Spleen (tissue), 7 donors: ENCODE results near the gene NLGN4X.

Source experiments
- POLR2A ChIP-seq, 3 donors: fragments of 450-650 bp; IDR thresholded peaks; one replicate each; pipeline ENCODE4 v1.5.1; 2017; ENCODE audit warnings: antibody characterized with exemption in 3 of 3, mild to moderate bottlenecking in 1 of 3
- POLR2AphosphoS5 ChIP-seq, 3 donors: sonication (generic); formaldehyde crosslinking; IDR thresholded peaks; one replicate each; pipeline ENCODE4 v1.5.1; 2017; ENCODE audit warnings: antibody characterized with exemption in 3 of 3
- TF ChIP-seq, protein P1 (sequence below), 11 experiments: fragments of 200-600 bp in 7 of 11; fragments of 450-650 bp in 4 of 11; sonication (generic) in 4 of 11; IDR thresholded peaks in 8 of 11; conservative IDR thresholded peaks in 3 of 11; 1 replicate in 7 of 11; 2 replicates in 4 of 11; pipeline versions ENCODE4 v1.4.0 to v1.8.0; 2016 to 2021; ENCODE audit warnings: antibody characterized with exemption in 11 of 11, inconsistent platforms in 4 of 11, mild to moderate bottlenecking in 1 of 11
- donor health status: DM: no; HTN: no; CAD: no; lungs with moderate emphysema.
- donor health status: DM: no; HTN: no; CAD: no.
- donor health status: DM: no; HTN: no; CAD: no.

DNA sequence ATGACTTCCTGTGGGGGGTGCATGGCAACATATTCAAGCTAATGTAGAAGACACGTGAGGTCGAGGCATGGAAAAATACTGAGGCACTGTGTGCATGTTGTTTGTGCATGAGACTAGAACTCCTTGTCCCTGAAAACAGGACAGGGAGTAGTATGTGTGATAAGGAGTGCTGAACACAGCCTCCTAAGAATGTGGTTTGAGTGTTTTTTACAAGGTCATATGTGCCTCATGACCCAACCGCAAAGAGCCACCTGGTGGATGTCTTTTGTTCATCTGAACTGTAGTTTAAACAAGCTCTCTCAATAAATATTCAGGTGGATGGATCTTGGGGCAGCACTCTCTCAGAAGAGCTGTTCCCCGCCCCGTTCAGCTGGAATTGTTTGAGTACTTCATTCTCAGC is 226.6 kb downstream of the NLGN4X start:
- TF ChIP-seq, protein P1, sequence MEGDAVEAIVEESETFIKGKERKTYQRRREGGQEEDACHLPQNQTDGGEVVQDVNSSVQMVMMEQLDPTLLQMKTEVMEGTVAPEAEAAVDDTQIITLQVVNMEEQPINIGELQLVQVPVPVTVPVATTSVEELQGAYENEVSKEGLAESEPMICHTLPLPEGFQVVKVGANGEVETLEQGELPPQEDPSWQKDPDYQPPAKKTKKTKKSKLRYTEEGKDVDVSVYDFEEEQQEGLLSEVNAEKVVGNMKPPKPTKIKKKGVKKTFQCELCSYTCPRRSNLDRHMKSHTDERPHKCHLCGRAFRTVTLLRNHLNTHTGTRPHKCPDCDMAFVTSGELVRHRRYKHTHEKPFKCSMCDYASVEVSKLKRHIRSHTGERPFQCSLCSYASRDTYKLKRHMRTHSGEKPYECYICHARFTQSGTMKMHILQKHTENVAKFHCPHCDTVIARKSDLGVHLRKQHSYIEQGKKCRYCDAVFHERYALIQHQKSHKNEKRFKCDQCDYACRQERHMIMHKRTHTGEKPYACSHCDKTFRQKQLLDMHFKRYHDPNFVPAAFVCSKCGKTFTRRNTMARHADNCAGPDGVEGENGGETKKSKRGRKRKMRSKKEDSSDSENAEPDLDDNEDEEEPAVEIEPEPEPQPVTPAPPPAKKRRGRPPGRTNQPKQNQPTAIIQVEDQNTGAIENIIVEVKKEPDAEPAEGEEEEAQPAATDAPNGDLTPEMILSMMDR (IDR thresholded peaks at IDR 0.05 in 8 of 11, conservative IDR thresholded peaks at IDR 0.05 in 3 of 11): no peak
- TF ChIP-seq POLR2A (IDR thresholded peaks at IDR 0.05) (no peak), POLR2AphosphoS5 (IDR thresholded peaks at IDR 0.05) (no peak)
